Measurements from ENCODE around the gene LHX3. TPM values are rescaled to one million over a fixed set of nuclear protein-coding genes. Genes with fewer than 3 reads are reported as not detected.

LHX3 gene
- total and polyA plus RNA-seq, 10 of the 15 experiments (the other 5 are each of a cell fraction or from before 2014, with no cell fraction given): not detected

DNA sequence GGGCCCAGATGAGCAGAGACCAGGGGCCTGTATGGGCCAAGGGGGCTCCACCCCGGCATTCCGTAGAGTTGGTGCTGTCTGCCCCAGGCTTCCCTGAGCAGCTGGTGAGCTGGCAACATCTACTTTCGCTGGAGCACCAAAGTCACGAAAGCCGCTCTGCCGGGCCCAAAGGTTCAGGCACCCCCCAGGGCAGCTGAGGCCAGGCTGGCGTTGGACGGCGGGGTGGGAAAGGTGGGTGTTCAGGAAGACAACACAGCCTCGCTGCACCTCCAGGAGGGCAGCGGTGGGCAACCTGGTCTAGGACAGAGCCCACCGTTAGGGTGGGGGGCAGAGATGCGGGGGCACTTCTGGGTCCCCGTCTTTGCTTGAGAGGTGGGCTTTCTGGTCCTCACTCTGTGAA is 56.2 kb downstream of the LHX3 start (continued):
- TF ChIP-seq, protein P1, sequence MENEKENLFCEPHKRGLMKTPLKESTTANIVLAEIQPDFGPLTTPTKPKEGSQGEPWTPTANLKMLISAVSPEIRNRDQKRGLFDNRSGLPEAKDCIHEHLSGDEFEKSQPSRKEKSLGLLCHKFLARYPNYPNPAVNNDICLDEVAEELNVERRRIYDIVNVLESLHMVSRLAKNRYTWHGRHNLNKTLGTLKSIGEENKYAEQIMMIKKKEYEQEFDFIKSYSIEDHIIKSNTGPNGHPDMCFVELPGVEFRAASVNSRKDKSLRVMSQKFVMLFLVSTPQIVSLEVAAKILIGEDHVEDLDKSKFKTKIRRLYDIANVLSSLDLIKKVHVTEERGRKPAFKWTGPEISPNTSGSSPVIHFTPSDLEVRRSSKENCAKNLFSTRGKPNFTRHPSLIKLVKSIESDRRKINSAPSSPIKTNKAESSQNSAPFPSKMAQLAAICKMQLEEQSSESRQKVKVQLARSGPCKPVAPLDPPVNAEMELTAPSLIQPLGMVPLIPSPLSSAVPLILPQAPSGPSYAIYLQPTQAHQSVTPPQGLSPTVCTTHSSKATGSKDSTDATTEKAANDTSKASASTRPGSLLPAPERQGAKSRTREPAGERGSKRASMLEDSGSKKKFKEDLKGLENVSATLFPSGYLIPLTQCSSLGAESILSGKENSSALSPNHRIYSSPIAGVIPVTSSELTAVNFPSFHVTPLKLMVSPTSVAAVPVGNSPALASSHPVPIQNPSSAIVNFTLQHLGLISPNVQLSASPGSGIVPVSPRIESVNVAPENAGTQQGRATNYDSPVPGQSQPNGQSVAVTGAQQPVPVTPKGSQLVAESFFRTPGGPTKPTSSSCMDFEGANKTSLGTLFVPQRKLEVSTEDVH (IDR thresholded peaks at IDR 0.05; ENCODE audit: low read depth, partially characterized antibody): no peak
- TF ChIP-seq POLR2AphosphoS5 (IDR thresholded peaks at IDR 0.05; ENCODE audit: low read length) (no peak), EP300 (IDR thresholded peaks at IDR 0.05; ENCODE audit: borderline replicate concordance in 1 of 2, control insufficient read depth in 1 of 2, low read depth in 2 of 2, low read length in 2 of 2) (no peak), NRF1 (conservative IDR thresholded peaks at IDR 0.05; ENCODE audit: low read depth, low read length) (no peak), HDAC2 (IDR thresholded peaks at IDR 0.05) (no peak), JUND (IDR thresholded peaks at IDR 0.05; ENCODE audit: low read depth, low read length) (no peak), CEBPB (IDR thresholded peaks at IDR 0.05; ENCODE audit: borderline replicate concordance in 1 of 2, low read depth in 2 of 2, low read length in 2 of 2) (no peak), CREM (IDR thresholded peaks at IDR 0.05; ENCODE audit: low read depth) (no peak), POLR2A (IDR thresholded peaks at IDR 0.05; ENCODE audit: low read depth, low read length) (no peak), EED (IDR thresholded peaks at IDR 0.05; ENCODE audit: low read depth) (no peak), PAX8 (IDR thresholded peaks at IDR 0.05) (no peak)
- TF ChIP-seq, protein P2, sequence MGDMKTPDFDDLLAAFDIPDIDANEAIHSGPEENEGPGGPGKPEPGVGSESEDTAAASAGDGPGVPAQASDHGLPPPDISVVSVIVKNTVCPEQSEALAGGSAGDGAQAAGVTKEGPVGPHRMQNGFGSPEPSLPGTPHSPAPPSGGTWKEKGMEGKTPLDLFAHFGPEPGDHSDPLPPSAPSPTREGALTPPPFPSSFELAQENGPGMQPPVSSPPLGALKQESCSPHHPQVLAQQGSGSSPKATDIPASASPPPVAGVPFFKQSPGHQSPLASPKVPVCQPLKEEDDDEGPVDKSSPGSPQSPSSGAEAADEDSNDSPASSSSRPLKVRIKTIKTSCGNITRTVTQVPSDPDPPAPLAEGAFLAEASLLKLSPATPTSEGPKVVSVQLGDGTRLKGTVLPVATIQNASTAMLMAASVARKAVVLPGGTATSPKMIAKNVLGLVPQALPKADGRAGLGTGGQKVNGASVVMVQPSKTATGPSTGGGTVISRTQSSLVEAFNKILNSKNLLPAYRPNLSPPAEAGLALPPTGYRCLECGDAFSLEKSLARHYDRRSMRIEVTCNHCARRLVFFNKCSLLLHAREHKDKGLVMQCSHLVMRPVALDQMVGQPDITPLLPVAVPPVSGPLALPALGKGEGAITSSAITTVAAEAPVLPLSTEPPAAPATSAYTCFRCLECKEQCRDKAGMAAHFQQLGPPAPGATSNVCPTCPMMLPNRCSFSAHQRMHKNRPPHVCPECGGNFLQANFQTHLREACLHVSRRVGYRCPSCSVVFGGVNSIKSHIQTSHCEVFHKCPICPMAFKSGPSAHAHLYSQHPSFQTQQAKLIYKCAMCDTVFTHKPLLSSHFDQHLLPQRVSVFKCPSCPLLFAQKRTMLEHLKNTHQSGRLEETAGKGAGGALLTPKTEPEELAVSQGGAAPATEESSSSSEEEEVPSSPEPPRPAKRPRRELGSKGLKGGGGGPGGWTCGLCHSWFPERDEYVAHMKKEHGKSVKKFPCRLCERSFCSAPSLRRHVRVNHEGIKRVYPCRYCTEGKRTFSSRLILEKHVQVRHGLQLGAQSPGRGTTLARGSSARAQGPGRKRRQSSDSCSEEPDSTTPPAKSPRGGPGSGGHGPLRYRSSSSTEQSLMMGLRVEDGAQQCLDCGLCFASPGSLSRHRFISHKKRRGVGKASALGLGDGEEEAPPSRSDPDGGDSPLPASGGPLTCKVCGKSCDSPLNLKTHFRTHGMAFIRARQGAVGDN (IDR thresholded peaks at IDR 0.05): no peak
- TF ChIP-seq, protein P3, sequence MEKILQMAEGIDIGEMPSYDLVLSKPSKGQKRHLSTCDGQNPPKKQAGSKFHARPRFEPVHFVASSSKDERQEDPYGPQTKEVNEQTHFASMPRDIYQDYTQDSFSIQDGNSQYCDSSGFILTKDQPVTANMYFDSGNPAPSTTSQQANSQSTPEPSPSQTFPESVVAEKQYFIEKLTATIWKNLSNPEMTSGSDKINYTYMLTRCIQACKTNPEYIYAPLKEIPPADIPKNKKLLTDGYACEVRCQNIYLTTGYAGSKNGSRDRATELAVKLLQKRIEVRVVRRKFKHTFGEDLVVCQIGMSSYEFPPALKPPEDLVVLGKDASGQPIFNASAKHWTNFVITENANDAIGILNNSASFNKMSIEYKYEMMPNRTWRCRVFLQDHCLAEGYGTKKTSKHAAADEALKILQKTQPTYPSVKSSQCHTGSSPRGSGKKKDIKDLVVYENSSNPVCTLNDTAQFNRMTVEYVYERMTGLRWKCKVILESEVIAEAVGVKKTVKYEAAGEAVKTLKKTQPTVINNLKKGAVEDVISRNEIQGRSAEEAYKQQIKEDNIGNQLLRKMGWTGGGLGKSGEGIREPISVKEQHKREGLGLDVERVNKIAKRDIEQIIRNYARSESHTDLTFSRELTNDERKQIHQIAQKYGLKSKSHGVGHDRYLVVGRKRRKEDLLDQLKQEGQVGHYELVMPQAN (conservative IDR thresholded peaks at IDR 0.05): no peak

Measured in GM12878 (cell line).